Measurements from ENCODE around the gene ISCU. TPM values are rescaled to one million over a fixed set of nuclear protein-coding genes. Genes with fewer than 3 reads are reported as not detected.
"Not testable (repeated sequence)": the region's sequence is repeated elsewhere in the genome, so short reads cannot be mapped to it uniquely, and the experiment has no call there.

The ISCU gene
- total RNA-seq, 2 experiments from 2014 or later, result 91.4 to 92.1 TPM

DNA sequence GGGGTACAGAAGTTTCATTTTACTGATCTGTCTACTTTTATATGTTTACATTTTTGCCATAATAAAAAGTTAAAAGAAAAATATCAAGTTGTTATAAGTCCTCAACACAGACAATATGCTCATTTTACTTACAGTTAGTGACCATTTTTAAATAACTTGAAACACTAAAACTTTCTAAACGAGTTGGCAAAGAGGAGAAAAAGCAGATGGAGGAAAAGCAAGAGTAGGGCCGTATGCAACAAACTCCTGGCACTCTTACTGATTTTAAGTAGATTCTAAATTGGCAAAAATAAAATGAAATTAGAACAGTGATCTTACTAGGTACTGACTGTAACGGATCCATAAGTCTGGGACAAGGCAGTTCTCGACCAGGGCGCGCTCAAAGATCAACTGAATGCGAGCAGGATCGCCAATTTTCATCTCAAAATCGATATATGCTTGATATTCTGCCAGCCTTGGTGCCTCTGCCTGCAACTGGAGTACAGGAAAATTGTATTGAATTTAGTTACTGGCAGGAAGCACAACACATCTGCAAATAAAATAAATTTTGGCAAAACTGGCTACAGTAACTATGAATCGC, 23.7 kb upstream of the ISCU start:
- ChIA-PET POLR2A (no interaction called here), CTCF (no interaction called here)

DNA sequence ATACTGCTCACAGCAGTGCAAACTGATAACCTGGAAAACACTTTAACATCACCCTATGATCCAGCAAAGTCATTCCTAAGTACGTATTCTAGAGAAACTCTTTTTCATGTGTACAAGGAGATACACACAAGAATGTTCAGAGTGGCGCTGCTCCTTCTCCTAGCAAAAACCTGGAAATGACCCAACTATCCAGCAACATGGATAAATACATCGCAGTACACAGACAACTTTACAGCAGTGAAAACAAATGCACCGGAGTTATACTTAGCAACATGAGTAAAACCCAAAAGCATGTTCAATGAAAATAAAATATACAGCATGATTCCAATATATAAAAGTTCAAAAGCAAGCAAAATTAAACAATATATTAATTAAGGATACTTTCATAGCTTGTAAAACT, 20.1 kb upstream of the ISCU start:
- POLR2A ChIA-PET, result no interaction called here
- CTCF ChIA-PET, result no interaction called here

DNA sequence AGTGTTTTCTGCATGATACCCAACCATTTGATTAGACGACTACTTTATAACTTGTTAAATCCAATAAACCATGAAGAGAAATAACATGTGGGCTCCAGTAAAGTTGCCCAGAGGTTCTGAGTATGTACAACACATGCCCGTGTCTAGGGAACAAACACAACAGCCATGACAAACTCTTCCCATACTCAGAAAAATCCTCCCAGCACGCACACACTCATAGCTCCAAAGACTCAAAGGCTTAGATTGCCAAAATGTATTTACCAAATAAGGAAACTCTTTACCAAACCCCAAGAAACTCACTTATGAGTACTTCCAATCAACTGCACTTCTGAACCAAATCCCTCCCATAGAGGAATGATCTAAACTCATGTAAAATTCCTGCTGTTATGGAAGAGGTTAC, 18.7 kb upstream of the ISCU start:
- CTCF ChIA-PET, result interaction anchor here (0.6 kb wide), 1 partner anchor 97 kb away, joined by 3 read pairs; no protein-coding TSS in a partner anchor
- POLR2A ChIA-PET, result interaction anchor here (0.7 kb wide), 1 partner anchor 12 kb away, joined by 3 read pairs; no protein-coding TSS in a partner anchor

DNA sequence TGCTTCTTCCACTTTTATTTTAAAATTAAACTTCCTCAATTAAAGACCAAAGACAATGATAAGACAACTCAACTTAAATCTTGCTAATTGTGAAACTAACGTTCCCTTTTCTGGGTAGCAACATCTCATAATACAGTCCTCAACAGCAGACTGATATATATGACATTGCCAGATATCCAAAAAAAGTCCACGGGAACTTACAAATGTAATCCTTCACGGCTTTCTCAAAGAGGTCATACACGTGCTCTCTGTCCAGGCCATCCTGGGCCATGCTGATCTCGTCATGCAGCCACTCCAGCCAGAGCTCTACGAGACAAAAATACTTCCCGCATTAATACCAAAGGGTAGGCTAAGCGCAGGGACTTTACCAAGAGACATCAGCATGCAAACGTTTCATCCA, 14.7 kb upstream of the ISCU start:
- POLR2A ChIA-PET, result no interaction called here
- CTCF ChIA-PET, result no interaction called here

DNA sequence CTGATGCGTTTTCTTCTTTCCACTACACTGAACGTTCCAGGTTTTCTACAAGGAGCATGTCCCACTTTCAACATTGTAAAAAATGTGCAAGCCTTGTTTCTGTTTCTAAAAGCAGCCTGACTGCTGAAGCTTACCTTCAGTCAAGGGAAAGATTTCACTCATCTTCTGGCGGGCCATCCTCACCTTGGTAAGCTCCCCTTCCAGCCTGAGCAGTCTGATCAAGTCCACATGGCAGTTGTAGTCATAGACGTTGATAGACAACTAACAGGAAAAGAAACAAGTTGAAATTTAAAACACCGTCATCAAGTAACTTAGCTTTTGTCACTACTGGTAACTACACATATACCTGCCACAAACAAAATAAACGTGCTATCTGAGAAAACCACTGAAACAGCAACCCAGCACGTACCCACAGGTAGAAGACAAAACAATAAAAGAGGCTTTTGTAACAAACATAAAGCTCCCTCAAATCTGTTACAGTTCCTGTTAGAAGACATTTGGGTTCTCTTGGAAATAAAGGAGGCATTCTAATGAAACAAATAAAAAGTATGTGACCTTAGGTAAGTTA, 13.4 kb upstream of the ISCU start:
- CTCF ChIA-PET, result interaction anchor here (1.6 kb wide), 1 partner anchor 8 kb away, joined by 8 read pairs; no protein-coding TSS in a partner anchor
- POLR2A ChIA-PET, result interaction anchor here (1.0 to 1.4 kb wide), 2 partner anchors 11 to 17 kb away, joined by 3 read pairs; no protein-coding TSS in a partner anchor

DNA sequence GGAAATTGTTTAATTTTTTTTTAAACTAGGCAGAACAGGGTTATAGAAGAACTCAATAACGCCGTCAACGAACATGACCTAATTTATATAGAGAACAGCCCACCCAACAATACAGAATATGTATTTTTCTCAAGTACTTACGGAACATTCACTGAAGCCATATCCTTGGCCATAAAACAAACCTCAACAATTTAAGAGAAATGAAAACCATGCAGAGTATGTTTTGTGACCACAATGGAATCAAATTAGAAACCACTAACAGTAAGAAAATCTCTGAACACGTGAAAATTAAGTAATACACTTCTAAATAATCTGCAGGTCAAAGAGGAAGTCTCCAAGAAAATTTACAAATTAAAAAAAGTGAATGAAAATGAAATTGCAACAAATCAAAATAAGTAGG, 10.9 kb upstream of the ISCU start:
- ChIA-PET POLR2A (no interaction called here), CTCF (interaction anchor here (0.6 kb wide), 1 partner anchor 18 kb away, joined by 3 read pairs; no protein-coding TSS in a partner anchor)

DNA sequence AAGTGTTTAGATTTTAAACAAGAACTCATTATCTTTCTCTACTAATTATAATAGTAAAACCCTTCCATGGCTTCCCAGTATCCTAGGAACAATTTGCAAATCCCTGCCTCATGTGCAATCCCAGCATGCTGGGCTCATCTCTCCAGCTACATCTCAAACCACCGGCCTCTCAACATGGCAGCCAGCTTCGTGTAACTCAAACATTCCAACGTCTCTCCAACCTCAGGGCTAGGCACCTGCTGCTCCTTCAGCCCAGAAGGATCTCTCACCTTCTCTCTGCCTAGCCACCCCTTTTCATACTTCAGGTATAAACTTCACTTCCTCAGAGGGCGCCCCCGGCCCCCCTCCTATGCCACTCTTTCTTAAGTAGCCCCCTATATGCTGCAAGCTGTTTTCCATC, 8.6 kb upstream of the ISCU start:
- POLR2A ChIA-PET, result no interaction called here
- CTCF ChIA-PET, result no interaction called here

DNA sequence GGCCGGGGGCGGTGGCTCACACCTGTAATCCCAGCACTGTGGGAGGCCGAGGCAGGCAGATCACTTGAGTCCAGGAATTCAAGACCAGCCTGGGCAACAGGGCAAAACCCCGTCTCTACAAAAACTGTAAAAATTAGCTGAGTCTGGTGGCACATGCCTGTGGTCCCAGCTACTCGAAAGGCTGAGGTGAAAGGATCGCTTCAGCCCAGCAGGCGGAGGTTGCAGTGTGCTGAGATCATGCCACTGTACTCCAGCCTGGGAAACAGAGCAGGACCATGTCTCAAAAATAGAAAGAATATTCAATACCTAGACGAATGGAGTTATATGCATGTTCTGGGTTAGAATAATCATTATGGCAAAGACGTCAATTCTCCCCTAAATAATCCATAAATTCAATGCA, 7.0 kb upstream of the ISCU start:
- POLR2A ChIA-PET, CTCF ChIA-PET: not testable (repeated sequence)

DNA sequence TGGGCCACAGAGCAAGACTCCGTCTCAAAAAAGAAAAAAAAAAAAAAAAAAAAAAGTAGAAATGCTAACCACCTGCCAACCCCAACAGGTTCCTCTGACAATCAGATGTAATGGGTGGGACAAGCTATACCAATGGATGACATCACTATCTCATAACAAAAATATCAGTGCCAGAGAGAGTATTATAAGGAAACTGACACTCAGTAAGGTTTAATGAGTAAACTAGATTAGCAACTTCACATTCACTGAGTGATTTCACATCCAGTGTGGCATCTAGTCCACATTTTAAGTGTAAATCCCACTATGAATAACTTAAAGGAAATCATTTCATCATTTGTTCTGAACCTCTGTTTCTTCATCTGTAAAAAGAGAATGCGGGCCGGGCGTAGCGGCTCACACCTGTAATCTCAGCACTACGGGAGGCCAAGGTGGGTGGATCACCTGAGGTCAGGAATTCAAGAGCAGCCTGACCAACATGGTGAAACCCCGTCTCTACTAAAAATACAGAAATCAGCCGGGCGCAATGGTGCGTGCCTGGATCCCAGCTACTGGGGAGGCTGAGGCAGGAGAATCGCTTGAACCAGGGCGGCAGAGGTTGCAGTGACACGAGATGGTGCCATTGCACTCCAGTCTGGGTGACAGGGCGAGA, 3.3 kb upstream of the ISCU start:
- ChIA-PET POLR2A (interaction anchor here (0.6 to 5.4 kb wide), 6 partner anchors 10 to 74 kb away, joined by 3 to 65 read pairs (median 4); partner anchors contain the start of gene SELPLG), CTCF (interaction anchor here (0.7 to 5.2 kb wide), 10 partner anchors 9 to 279 kb away, joined by 3 to 50 read pairs (median 5); no protein-coding TSS in a partner anchor)

DNA sequence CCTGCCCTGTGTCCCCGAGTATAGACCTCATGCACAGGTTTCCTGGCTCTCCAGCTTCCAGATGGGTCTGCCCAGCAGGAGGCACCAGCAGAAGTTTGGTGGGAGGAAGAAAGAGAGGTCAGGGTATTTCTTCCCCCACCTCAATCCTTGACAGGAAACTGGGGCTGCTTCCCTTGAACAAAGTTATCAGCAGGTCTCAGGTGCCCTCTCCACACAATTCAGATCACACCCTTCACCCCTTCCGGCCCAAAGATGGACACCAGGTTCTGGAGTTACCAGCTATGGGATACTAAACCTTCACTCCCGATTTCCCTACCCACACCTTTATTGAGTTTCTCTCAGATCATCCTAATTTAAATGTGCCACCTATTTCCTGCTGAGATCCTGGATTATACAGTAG, 2.6 kb upstream of the ISCU start:
- ChIA-PET CTCF (interaction anchor here (0.7 to 5.2 kb wide), 10 partner anchors 9 to 279 kb away, joined by 3 to 50 read pairs (median 4); no protein-coding TSS in a partner anchor), POLR2A (interaction anchor here (1.5 to 5.4 kb wide), 4 partner anchors 9 to 74 kb away, joined by 3 to 65 read pairs (median 8); partner anchors contain the start of gene SELPLG)

DNA sequence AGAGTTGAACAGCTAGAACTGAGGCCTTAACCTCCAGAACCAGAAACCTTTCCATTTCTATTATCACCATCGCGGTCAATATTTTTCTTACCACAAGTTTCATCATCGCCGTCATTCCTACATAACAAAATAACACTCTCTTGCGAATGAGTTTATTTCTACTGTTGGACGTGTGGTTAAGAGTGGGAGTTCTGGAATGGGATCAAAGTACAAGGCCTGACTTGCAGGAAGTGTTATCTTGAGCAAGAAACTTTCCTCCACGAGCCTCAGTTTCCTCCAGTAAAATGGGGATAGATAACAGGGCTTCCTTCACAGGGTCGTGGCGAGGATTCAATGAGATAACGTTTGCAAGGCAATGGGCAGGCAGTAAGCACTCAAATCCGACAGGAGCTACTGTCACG, 2.1 kb upstream of the ISCU start:
- ChIA-PET POLR2A (interaction anchor here (0.7 to 5.4 kb wide), 8 partner anchors 8 to 533 kb away, joined by 3 to 65 read pairs (median 4); partner anchors contain the start of genes ALKBH2, SELPLG and SSH1), CTCF (interaction anchor here (0.9 to 5.2 kb wide), 10 partner anchors 8 to 278 kb away, joined by 3 to 50 read pairs (median 4); partner anchors contain the start of gene SELPLG)

DNA sequence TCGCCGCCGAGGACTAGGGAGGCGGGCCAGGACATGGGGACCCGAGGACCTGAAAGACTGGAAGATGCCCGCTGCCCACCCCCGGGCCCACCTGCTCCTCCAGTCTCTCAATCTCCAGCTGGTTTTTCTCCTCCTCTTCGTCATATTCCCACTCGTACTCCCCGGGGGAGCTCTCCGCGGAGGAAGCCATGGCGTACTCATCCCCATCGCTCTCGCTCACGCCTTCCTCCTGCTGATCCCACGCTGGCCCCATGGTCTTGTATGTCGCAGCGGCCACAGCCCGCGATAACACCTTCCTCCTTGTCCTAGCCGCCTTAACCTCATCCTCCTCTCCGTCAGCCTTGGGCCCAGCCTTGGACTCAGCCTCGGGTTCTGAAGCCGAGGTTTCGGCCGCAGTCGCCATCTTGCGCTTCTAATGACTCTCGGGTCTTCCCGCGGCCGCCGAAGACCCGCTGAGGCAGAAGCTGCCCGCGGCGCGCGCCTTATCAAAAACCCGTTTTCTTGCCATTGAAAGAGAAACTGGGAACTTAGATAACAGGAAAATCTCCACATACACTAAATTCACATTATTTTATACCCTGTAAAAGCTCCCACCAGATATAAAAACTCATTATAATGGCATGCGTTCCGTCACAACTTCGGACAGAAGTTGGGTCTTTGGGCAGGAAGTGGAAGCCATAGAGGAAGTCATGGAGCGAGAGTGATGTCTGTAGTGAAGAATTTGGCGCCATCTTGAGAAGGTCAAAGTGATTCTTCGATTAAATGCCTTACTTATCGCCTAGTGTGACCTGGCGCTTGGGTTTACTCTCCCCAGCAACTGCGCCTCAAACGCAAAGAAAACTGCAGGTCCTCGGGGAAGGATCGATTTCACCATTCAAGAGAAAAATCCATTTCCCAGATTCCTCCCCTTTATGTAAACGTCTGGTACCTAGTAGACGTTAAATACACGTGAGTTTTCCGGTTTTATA, 1.4 kb upstream of the ISCU start, which contains the start of gene SART3:
Gene SART3, minus strand, starts transcription at position 422 of the 968 bp plus-strand sequence. Its CDS starts 19 bp downstream, at position 403.
- ChIA-PET CTCF (interaction anchor here (0.6 to 5.2 kb wide), 9 partner anchors 7 to 277 kb away, joined by 3 to 50 read pairs (median 4); partner anchors contain the start of gene SELPLG), POLR2A (interaction anchor here (0.7 to 5.4 kb wide), 9 partner anchors 11 to 532 kb away, joined by 3 to 65 read pairs (median 3); partner anchors contain the start of genes ALKBH2, SELPLG and SSH1)

DNA sequence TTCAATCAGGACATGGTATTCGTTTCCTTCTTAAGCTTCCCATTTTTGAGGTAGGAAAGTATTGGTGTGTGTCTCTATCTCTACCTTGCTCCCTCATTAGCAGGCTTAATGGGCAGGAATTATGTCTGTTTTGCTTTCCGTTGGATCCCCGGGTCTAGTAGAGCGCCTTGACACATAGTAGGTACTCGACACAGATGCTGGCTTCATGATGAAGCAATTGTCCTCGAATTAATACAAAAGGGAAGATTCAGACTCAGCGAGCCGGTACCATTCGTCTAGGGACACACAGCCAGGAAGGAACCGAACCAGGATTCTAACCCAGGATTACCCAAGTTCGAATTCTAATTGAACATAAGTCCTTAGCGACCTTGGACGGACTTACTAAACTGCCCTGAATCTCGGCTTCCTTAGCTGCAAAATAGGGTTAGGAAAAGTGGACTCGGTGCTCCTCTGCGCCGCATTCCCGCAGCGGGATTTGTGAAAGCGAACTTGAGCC, 496 bp upstream of the ISCU start:
- ChIA-PET CTCF (interaction anchor here (0.6 to 5.2 kb wide), 8 partner anchors 55 to 242 kb away, joined by 3 to 50 read pairs (median 4); partner anchors contain the start of gene SELPLG), POLR2A (interaction anchor here (0.7 to 5.4 kb wide), 8 partner anchors 11 to 296 kb away, joined by 3 to 65 read pairs (median 6); partner anchors contain the start of genes SELPLG and SSH1)

DNA sequence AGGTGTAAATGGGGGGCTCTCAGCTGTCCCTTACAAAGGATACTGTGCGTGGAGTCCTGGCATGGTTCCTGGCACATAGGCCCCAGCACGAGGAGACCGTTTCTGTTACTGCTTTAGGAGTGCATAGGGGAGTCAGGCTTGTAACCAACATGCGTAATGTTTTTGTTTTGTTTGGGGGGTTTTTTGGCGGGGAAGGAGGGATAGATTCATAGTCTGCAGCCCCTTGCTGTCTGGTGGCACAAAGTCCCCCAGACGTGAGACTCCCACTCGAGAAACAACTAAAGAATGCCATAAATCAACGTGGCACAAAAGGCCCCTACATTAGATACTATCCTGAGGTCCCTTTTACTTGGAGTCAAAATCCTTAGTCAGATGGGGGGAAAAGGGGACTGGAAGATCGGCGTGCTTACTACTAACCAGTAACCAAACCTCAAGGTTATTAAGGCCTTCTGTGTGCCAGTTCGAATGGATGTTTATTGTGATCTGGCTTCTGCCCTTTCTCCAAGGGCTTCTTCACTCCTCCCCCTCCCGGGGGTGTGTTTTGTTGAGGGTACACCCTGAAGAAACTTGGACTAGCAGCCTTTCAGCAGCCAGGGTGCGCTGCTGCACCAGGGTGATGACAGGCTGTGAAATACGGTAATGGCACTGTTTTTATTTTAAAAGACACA, 874 bp downstream of the ISCU start:
- POLR2A ChIA-PET, result interaction anchor here (0.6 to 5.4 kb wide), 5 partner anchors 10 to 294 kb away, joined by 3 to 65 read pairs (median 10); partner anchors contain the start of genes SELPLG and SSH1

DNA sequence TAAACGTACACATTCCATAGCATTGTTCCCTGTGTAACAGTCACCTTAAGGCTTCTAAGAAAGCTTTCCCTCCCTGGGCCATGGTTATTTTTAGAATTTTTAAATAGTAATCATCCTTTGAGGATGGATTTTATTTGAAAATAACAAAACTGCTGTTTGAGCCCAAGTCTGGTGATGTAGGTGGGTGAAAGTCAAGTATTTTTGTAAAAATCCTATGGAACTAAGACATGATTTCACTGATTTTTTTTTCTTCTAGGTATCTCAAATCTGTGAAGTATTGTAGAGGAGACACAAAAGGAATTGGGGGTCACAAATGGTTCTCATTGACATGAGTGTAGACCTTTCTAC, 1.4 kb downstream of the ISCU start:
- ChIA-PET CTCF (interaction anchor here (0.6 to 8.4 kb wide), 6 partner anchors 12 to 239 kb away, joined by 3 to 129 read pairs (median 6); no protein-coding TSS in a partner anchor), POLR2A (interaction anchor here (0.6 to 1.2 kb wide), 3 partner anchors 54 to 293 kb away, joined by 3 to 4 read pairs (median 3); partner anchors contain the start of gene SSH1)

More for the DNA sequence above, 874 bp downstream of the ISCU start:
- CTCF ChIA-PET, result interaction anchor here (1.2 to 8.4 kb wide), 7 partner anchors 54 to 241 kb away, joined by 3 to 129 read pairs (median 10); partner anchors contain the start of gene SELPLG

DNA sequence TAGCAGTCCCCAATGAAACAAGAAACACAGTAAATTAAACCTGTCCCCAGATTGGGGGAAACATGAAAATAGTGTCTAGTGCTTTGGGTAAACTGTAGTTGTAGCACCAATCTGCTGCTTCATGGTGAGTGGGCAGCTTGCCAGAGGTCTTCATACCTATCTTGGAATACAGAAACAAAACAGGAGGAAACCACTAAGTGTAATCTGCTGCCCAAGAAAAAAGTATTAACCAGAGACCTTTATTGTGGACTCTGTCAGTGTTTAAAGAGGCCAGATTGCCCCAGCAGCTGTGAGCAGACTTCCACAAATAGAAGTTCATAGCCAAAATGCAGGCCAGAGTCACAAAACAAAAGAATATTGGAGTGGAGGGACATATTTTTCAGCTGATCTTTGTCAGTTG, 2.3 kb downstream of the ISCU start:
- ChIA-PET POLR2A (interaction anchor here (1.2 kb wide), 1 partner anchor 53 kb away, joined by 4 read pairs; no protein-coding TSS in a partner anchor), CTCF (interaction anchor here (0.9 to 8.4 kb wide), 5 partner anchors 54 to 238 kb away, joined by 3 to 129 read pairs (median 10); no protein-coding TSS in a partner anchor)

DNA sequence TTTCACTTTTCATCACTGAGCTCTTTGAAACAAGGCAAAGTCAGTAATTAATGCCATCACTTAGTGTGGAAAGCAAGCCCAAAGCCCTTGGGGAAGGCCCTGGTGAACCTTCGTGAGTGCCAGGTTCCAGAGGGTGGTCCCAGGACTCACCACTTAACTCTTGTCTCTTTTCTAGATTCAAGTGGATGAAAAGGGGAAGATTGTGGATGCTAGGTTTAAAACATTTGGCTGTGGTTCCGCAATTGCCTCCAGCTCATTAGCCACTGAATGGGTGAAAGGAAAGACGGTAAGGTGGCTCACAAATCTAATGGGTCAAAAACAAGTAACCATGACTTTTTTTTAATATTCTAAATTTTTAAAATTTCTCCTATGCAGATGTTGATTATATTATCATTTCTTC, 2.8 kb downstream of the ISCU start:
- ChIA-PET CTCF (interaction anchor here (1.9 to 8.4 kb wide), 2 partner anchors 54 to 70 kb away, joined by 10 to 129 read pairs; no protein-coding TSS in a partner anchor), POLR2A (interaction anchor here (1.2 kb wide), 1 partner anchor 53 kb away, joined by 4 read pairs; no protein-coding TSS in a partner anchor)
